Suprapubic skin (tissue), 3 donors: Measurements from ENCODE around the gene GALNT9.

Source experiments
- EP300 ChIP-seq: sonication (generic); formaldehyde crosslinking; IDR thresholded peaks from one replicate; pipeline ENCODE4 v1.6.1; 2017; ENCODE audit warnings: antibody characterized with exemption
- POLR2A ChIP-seq, 2 donors: fragments of 450-650 bp; IDR thresholded peaks; one replicate each; pipeline ENCODE4 v1.6.1; 2017; ENCODE audit warnings: antibody characterized with exemption in 2 of 2, mild to moderate bottlenecking in 2 of 2, moderate library complexity in 2 of 2
- TF ChIP-seq, protein P1 (sequence below), 2 donors: fragments of 200-600 bp in 1 of 2; fragments of 450-650 bp in 1 of 2; sonication (generic) in 1 of 2; IDR thresholded peaks; one replicate each; pipeline ENCODE4 v1.5.1; 2016 to 2019; ENCODE audit warnings: antibody characterized with exemption in 2 of 2, mild to moderate bottlenecking in 1 of 2, moderate library complexity in 1 of 2

GRCh38 chr12:132326646-132327045, 2.7 kb downstream of the GALNT9 start:
- TF ChIP-seq POLR2A (IDR thresholded peaks at IDR 0.05), result no peak
- TF ChIP-seq, protein P1, sequence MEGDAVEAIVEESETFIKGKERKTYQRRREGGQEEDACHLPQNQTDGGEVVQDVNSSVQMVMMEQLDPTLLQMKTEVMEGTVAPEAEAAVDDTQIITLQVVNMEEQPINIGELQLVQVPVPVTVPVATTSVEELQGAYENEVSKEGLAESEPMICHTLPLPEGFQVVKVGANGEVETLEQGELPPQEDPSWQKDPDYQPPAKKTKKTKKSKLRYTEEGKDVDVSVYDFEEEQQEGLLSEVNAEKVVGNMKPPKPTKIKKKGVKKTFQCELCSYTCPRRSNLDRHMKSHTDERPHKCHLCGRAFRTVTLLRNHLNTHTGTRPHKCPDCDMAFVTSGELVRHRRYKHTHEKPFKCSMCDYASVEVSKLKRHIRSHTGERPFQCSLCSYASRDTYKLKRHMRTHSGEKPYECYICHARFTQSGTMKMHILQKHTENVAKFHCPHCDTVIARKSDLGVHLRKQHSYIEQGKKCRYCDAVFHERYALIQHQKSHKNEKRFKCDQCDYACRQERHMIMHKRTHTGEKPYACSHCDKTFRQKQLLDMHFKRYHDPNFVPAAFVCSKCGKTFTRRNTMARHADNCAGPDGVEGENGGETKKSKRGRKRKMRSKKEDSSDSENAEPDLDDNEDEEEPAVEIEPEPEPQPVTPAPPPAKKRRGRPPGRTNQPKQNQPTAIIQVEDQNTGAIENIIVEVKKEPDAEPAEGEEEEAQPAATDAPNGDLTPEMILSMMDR (IDR thresholded peaks at IDR 0.05), result no peak
- TF ChIP-seq EP300, result no peak
